GM12892 (cell line): ENCODE results near the gene SYNPO2L.

ENCODE experiments used
- DNase-seq: peaks from one replicate; pipeline ENCODE4 v3.0.0; 2011; ENCODE audit not compliant: insufficient read length
- FAIRE-seq: peaks from 2 replicates; lab custom pipeline; 2011; peaks lifted over from hg19 to GRCh38; lab: Jason Lieb, UNC
- POLR2A ChIP-seq: IDR thresholded peaks from 2 replicates; pipeline ENCODE4 v1.6.1; 2011; ENCODE audit warnings: low read depth, low read length, control low read depth
- POLR2AphosphoS5 ChIP-seq: IDR thresholded peaks from 2 replicates; pipeline ENCODE4 v1.6.1; 2011; ENCODE audit warnings: low read depth, low read length, control low read depth
- TAF1 ChIP-seq: IDR thresholded peaks from 2 replicates; pipeline ENCODE4 v1.6.1; 2011; ENCODE audit warnings: low read depth, mild to moderate bottlenecking, control low read depth, low read length, borderline replicate concordance

SYNPO2L gene

GRCh38 chr10:73645251-73645650, 10.6 kb downstream of the SYNPO2L start:
- FAIRE-seq (peak; percentile 40), DNase-seq (no peak)
- TF ChIP-seq POLR2AphosphoS5 (no peak), TAF1 (no peak)

DNA sequence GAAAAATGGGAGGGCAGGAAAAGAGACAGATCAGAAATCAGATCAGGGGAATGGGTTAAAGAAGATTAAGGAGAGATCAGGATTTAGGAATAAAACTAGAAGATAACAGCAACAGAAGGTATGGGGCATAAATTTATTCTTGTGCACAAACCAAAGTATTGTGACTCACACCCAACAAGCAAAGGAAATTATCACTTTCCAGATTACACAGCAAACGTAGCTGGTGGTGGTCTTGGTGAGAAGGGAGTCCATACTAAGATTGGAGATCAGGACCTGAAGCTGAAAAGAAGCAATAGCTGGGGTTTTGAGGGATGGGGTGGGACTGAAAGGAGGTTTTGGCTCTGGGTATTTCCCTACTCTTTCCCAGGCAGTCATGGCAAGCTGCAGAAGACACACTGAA, 11.1 kb downstream of the SYNPO2L start:
- FAIRE-seq (no peak), DNase-seq (no peak)
- TF ChIP-seq TAF1, result no peak
- TF ChIP-seq POLR2A, result no peak
- TF ChIP-seq POLR2AphosphoS5, result no peak

DNA sequence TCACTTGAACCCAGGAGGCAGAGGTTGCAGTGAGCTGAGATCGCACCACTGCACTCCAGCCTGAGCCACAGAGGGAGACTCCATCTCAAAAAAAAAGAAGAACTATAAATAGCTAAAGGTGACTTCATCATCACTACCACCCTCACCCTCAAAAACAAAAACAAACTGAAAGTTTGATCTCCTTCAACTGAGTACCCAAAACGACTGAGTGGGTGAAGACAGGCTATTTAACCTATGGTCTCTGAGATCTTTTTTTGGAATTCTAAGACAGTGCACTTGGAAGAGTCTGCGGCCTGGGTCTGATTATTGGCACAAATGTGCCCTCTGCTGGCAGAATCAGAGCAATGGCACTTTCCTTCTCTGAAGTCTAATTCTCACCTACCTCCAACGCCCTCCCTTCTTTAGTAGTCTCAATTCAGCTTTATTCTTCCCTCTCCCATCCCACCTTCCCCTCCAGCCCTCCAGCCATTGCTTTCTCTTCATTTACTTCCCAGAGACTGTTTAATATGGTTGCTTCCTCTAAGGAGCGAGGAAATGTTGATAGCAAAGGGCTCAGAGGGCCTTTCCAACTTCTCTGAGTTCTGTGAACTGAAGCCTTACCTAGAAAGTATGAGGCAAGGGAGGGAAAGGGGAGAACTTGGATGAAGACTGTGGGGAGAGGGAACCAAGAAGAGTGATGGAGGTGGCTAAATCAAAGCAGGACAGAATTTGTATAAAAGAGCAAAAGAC, 11.7 kb downstream of the SYNPO2L start:
- no peak for TF ChIP-seq TAF1
- no peak for TF ChIP-seq POLR2A
- no peak for TF ChIP-seq POLR2AphosphoS5
- DNase-seq, result no peak
- FAIRE-seq, result peak; percentile 83

DNA sequence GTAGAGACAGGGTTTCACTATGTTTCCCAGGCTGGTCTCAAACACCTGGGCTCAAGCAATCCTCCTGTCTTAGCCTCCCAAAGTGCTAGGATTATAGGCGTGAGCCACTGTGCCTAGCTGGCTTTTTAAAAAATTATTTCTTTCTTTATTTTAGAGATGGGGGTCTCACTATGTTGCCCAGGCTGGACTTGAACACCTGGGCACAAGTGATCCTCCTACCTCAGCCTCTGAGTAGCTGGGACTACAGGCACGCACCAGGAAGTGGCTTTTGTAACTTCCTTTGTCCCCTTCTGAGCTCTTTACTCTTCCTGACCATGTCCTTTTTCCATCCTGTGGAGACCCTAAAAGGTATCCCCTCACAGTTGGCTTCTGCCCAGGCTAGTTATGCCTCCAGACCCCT, 12.5 kb downstream of the SYNPO2L start:
- DNase-seq (no peak), FAIRE-seq (no peak)
- TF ChIP-seq TAF1 (no peak), POLR2AphosphoS5 (no peak), POLR2A (no peak)

DNA sequence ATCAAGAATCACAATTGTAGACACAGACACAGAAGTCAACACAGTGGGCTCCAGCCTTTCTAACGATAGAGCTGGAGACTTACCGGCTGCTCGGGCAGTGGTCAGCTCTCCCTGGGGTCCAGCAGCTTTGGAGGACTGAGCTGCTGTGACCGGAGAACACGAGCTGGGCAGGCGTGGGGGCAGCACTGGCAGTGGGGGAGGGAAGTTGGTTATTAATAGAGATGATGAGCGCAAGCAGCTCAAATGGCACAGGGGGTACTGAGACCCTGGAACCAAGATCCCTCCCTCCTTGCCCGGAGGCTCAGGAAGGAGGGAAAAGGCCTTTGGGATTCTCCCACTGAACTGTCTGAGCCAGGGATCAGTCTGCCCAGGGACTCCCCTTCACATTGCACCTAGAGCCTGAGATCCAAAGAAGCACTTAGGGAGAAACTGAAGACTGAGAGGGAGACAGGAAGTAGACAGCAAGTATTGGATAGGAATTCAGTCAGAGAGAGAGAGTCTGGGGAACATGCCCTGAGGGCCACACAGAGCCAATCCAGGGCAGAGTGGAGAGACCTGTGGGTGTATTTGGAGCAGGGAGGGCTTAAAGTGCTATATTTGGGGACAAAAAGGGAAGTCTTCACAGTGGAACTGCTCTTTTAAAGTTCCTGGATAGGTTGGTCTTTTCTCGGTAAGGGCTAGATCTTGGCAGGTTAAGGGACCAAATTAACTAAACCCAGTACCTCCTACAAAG, 14.3 kb downstream of the SYNPO2L start, which contains the start of gene MYOZ1:
Gene MYOZ1, minus strand, starts transcription at position 147 of the 733 bp plus-strand sequence. CDS start 1,457 bp downstream, outside the sequence.
- TF ChIP-seq TAF1 (no peak), POLR2A (no peak), POLR2AphosphoS5 (no peak)
- FAIRE-seq, result no peak
- no peak for DNase-seq

GRCh38 chr10:73639286-73639685, 16.5 kb downstream of the SYNPO2L start:
- FAIRE-seq (no peak), DNase-seq (no peak)
- TF ChIP-seq TAF1 (no peak), POLR2AphosphoS5 (no peak), POLR2A (no peak)

DNA sequence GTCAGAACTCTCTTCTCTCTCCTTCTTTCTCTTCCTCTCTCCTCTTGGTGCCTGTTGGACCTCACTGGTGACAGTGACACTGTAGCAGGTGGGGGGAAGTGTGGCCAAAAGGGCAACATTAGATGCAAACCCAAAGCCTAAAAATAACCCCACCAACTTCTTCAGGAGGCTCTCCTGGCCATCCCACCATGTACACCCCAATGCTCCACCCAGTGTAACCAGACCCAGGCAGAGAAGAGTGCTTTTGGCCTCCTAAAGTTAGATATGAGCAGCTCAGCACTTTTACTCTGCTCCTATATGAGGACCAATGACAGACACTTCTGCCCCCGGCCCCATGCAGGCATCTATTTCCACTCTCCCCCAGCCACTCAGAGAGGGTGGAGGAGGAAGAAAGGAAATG, 20.0 kb downstream of the SYNPO2L start:
- no peak for DNase-seq
- TF ChIP-seq TAF1 (no peak), POLR2A (no peak), POLR2AphosphoS5 (no peak)
- no peak for FAIRE-seq

GRCh38 chr10:73634421-73634820, 21.4 kb downstream of the SYNPO2L start:
- no peak for DNase-seq
- TF ChIP-seq TAF1, result no peak
- FAIRE-seq, result no peak

DNA sequence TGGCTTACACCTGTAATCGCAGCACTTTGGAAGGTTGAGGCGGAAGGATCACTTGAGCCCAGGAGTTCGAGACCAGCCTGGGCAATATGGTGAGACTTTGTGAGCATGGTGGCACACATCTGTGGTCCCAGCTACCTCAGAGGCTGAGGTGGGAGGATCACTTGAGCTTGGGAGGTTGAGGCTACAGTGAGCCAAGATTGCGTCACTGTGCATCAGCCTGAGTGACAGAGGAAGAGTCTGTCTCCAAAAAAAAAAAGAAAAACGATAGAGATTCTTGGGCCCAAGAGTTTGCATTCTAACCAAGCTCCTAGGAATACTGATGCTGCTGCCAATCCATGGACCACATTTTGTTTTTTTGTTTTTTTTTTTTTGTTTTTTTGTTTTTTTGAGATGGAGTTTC, 26.7 kb downstream of the SYNPO2L start:
- FAIRE-seq (no peak), DNase-seq (no peak)
- TF ChIP-seq POLR2A, result no peak
- TF ChIP-seq TAF1, result no peak
- no peak for TF ChIP-seq POLR2AphosphoS5

DNA sequence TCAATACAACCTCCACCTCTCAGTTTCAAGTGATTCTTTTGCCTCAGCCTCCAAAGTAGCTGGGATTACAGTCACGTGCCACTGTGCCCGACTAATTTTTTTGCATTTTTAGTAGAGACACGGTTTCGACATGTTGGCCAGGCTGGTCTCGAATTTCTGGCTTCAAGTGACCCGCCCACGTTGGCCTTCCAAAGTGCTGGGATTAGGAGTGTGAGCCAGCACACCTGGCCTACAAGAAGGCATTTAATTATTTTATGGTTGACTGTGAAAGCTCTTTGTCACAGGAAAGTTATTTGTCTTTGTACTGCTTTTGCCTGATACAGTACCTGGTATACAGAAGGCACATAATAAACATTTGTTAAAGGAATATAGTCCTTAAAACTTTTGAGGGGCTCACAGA, 27.4 kb downstream of the SYNPO2L start:
- TF ChIP-seq TAF1 (no peak), POLR2AphosphoS5 (no peak), POLR2A (no peak)
- FAIRE-seq (no peak), DNase-seq (no peak)

GRCh38 chr10:73627300-73627699, 28.5 kb downstream of the SYNPO2L start:
- TF ChIP-seq POLR2AphosphoS5 (no peak), TAF1 (no peak), POLR2A (no peak; the same call in 1 of the 2 replicates)
- no peak for FAIRE-seq
- no peak for DNase-seq
